ENCODE data around the gene CTSZ.

DNA sequence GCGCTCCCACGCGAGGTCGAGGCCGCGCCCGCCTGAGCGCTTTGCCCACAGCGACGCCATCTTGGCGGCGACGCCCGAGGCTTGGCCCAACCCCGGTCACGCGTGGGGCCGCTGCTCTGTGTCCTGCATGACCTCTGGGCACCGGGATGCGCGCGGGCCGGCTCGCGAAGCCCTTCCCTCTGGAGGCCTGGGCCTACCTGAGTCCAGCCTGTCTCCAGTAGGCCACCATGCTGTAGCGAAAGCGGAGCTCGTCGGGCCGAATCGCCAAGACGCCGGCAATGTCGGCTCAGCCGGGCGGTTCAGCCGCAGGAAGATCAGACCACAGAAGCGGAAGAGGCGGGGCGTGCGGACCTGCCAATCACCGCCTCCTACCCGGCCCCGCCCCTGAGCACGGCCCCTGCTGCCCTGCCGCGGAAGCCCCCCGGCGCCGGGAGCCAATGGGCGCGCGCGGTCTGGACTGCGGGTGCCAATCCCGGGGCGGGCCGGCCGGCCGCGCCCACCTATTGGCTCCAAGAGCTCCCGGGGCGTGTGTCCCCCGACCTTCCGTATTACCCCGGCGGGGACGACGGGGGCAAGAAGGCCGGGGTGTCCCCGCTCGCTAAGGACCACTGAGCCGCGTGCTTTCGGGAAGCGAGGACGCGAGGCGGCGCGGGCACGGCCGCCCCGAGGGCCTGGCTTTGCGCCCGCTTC lies 25.1 kb upstream of the CTSZ start, which contains the start of gene ATP5F1E:
- TF ChIP-seq, protein P1, sequence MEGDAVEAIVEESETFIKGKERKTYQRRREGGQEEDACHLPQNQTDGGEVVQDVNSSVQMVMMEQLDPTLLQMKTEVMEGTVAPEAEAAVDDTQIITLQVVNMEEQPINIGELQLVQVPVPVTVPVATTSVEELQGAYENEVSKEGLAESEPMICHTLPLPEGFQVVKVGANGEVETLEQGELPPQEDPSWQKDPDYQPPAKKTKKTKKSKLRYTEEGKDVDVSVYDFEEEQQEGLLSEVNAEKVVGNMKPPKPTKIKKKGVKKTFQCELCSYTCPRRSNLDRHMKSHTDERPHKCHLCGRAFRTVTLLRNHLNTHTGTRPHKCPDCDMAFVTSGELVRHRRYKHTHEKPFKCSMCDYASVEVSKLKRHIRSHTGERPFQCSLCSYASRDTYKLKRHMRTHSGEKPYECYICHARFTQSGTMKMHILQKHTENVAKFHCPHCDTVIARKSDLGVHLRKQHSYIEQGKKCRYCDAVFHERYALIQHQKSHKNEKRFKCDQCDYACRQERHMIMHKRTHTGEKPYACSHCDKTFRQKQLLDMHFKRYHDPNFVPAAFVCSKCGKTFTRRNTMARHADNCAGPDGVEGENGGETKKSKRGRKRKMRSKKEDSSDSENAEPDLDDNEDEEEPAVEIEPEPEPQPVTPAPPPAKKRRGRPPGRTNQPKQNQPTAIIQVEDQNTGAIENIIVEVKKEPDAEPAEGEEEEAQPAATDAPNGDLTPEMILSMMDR (IDR thresholded peaks at IDR 0.05), result peak in 1 of 6 experiments; percentile 11
- TF ChIP-seq POLR2A (IDR thresholded peaks at IDR 0.05), result peak in 3 of 4 donors; percentile 83 to 94 (median 93)
